Endothelial cell of umbilical vein (primary cell): ENCODE measurements around the gene SLC7A6OS.

ENCODE experiments used
- CTCF ChIP-seq, 2 donors: IDR thresholded peaks; 1 replicate in 1 of 2; 2 replicates in 1 of 2; pipeline ENCODE4 v1.5.1; 2011; ENCODE audit warnings: low read length in 2 of 2, mild to moderate bottlenecking in 2 of 2, moderate library complexity in 2 of 2, control low read depth in 1 of 2, inconsistent platforms in 1 of 2, low read depth in 1 of 2; ENCODE audit not compliant: insufficient read depth in 1 of 2; ENCODE audit errors: extremely low read depth in 1 of 2
- EZH2 ChIP-seq: IDR thresholded peaks from 2 replicates; pipeline ENCODE4 v1.6.1; 2012; ENCODE audit warnings: borderline replicate concordance, low read depth, mild to moderate bottlenecking, moderate library complexity, low read length, inconsistent platforms; ENCODE audit not compliant: severe bottlenecking
- MAX ChIP-seq: IDR thresholded peaks from 2 replicates; pipeline ENCODE4 v1.6.1; 2011; ENCODE audit not compliant: insufficient read depth, insufficient read length

- no peak for TF ChIP-seq CTCF (IDR thresholded peaks at IDR 0.05; ENCODE audit: extremely low read depth in 1 of 2, insufficient read depth in 1 of 2, low read depth in 1 of 2, low read length in 2 of 2)
- no peak for TF ChIP-seq EZH2
- no peak for TF ChIP-seq MAX
Observed at GRCh38 chr16:68292425-68292824, 18.3 kb downstream of the SLC7A6OS start.
